ENCODE results near the gene XPO5.
A peak's percentile ranks its signal among the peaks of the same experiment; 100 is the strongest.

XPO5 gene

DNA sequence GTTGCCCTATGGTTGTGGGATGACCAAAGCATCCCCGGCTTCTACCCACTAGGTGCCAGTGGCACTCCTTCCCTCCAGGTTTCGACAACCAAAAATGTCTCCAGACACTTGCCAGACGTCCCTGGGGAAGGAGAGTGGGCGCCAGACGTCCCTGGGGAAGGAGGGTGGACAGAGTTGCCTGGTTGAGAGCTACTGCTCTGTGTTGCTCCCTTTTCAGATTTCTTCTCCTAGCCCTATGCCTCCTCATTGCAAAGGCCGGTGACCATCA, 78.8 kb downstream of the XPO5 start:
- H3K9me3 ChIP-seq (ENCODE audit: control insufficient read depth, low read length), result no peaks in the 10 kb centered on the region
- no peak overlapping the region for H3K4me3 ChIP-seq (ENCODE audit: extremely low read depth, insufficient read depth, low read length, poor library complexity, severe bottlenecking)
- H3K4me1 ChIP-seq (ENCODE audit: control insufficient read depth, insufficient read depth, low read length, poor library complexity, severe bottlenecking), result peaks cover 47% of the 10 kb centered on the region
- 79 to 94% methylated on average over 5 to 6 of the region's 6 CpGs for WGBS, 2 experiments (ENCODE audit: insufficient coverage in 2 of 2)
- H3K36me3 ChIP-seq (ENCODE audit: control insufficient read depth, insufficient read depth, low read length), result peaks cover 48% of the 10 kb centered on the region
- H3K27ac ChIP-seq (ENCODE audit: low read depth, low read length, severe bottlenecking), result no peak overlapping the region

DNA sequence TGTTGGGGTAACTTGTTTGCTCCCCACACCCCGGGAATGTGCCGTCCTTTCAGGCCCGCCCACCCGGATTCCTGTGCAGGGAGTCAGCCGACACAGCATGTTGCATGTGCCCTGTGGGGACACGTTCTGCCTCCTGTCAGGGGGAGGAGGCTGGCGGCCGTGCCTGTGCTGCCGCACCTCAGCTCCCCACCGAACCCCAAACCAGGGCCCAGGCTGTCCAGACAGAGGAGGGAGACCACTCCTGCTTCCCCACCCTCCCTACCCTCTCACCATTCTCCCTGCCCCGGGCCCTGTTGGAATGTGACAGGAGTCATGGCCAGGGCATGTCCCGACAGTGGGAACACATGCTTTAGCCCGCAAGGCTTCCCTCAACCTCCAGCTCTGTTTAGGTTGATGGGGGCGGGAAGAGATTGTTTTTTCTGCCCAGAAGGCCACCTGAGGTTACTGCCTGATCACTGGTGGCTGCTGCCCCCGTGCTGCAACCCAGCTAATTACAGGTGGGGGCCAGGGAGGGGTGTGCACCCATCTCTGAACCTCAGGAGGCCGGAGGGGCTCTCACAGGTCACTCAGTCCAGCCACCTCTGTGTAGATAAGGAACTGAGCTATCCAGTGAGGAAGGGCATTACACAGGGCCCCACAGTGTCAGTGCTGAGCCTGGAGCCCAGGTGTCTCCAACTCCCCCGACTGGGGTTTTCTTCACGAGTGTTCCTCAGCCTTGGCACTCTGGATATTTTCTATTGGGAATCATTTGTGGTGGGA, 79.3 kb downstream of the XPO5 start:
- Histone ChIP-seq H3K4me3 (ENCODE audit: extremely low read depth, insufficient read depth, low read length, poor library complexity, severe bottlenecking) (no peak overlapping the region), H3K36me3 (ENCODE audit: control insufficient read depth, insufficient read depth, low read length) (peaks cover 46% of the 10 kb centered on the region), H3K27ac (ENCODE audit: low read depth, low read length, severe bottlenecking) (peak overlapping the region; percentile 45), H3K9me3 (ENCODE audit: control insufficient read depth, low read length) (no peaks in the 10 kb centered on the region), H3K4me1 (ENCODE audit: control insufficient read depth, insufficient read depth, low read length, poor library complexity, severe bottlenecking) (peaks cover 47% of the 10 kb centered on the region)
- 52 to 62% methylated on average over 8 to 13 of the region's 18 CpGs for WGBS, 2 experiments (ENCODE audit: insufficient coverage in 2 of 2)

DNA sequence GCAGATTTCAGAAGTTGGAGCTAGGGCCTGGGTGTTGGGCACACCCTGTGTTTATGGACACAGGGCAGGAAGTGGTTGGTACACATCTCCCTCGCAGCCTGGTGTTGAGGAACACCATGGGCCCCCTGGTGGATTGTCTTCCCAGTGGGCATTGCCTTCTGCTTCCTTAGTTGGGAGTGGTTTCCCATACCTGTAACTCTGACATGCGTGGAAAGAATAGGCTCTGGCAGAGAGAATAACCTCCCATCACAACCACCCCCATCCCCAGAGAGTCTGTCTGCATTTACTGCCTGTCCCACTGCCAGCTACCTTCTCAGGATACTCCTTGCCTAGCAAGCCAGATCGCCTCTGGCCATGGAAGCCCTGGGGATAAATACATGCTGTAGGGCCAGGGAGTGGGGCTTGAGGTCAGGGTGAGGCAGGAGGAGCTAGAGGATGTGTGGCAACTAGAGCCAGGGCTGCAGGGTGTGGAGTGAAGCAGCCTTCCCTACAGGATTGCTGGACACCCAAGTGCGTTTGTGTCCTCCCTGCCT, 80.4 kb downstream of the XPO5 start:
- 79 to 92% methylated on average over 2 to 3 of the region's 4 CpGs for WGBS, 2 experiments (ENCODE audit: insufficient coverage in 2 of 2)
- H3K4me3 ChIP-seq (ENCODE audit: extremely low read depth, insufficient read depth, low read length, poor library complexity, severe bottlenecking), result no peak overlapping the region
- H3K36me3 ChIP-seq (ENCODE audit: control insufficient read depth, insufficient read depth, low read length), result peaks cover 35% of the 10 kb centered on the region
- no peaks in the 10 kb centered on the region for H3K9me3 ChIP-seq (ENCODE audit: control insufficient read depth, low read length)
- peaks cover 47% of the 10 kb centered on the region for H3K4me1 ChIP-seq (ENCODE audit: control insufficient read depth, insufficient read depth, low read length, poor library complexity, severe bottlenecking)
- H3K27ac ChIP-seq (ENCODE audit: low read depth, low read length, severe bottlenecking), result peak overlapping the region; percentile 45

DNA sequence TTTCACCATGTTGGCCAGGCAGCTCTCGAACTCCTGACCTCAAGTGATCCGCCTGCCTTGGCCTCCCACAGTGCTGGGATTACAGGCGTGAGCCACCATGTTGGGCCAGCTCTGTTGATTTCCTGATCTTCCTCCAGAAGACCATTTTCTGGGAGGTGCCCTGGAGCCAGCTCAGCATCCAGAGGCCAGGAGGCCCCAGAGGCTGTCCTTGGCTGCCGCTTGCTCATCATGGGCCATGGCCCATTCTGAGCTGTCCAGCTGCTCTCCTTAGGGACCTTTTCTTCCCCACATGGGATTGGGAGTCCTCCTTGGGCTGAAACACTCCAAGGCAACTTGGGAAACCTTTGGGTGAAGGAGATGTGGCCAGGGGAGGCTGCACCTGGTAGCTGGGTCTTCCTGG, 81.1 kb downstream of the XPO5 start:
- Histone ChIP-seq H3K4me1 (ENCODE audit: control insufficient read depth, insufficient read depth, low read length, poor library complexity, severe bottlenecking) (peaks cover 47% of the 10 kb centered on the region), H3K27ac (ENCODE audit: low read depth, low read length, severe bottlenecking) (no peak overlapping the region)

DNA sequence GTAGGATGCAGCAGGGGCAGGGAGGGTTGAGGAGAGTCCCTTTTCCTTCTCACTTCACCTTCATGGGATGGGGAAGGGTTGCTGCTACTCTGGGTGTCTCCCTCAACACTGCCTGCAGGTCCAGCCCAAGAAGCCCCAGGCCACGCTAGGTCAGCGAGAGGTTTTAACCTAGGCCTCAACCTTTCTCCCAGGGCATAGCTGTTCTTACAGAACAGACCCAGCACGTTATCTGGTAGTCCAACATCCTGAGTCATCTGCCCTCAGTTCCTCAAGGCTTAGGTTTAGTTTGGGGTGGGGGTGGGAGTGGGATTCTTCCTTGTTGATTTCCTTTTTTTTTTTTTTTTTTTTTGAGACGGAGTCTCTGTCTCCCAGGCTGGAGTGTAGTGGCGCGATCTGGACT, 81.5 kb downstream of the XPO5 start:
- Histone ChIP-seq H3K4me1 (ENCODE audit: control insufficient read depth, insufficient read depth, low read length, poor library complexity, severe bottlenecking) (peaks cover 47% of the 10 kb centered on the region), H3K36me3 (ENCODE audit: control insufficient read depth, insufficient read depth, low read length) (peaks cover 24% of the 10 kb centered on the region), H3K9me3 (ENCODE audit: control insufficient read depth, low read length) (no peaks in the 10 kb centered on the region), H3K27ac (ENCODE audit: low read depth, low read length, severe bottlenecking) (peak overlapping the region; percentile 55), H3K4me3 (ENCODE audit: extremely low read depth, insufficient read depth, low read length, poor library complexity, severe bottlenecking) (no peak overlapping the region)
- 89 to 100% methylated on average over 2 to 4 of the region's 6 CpGs for WGBS, 2 experiments (ENCODE audit: insufficient coverage in 2 of 2)

More for the DNA sequence above, 81.1 kb downstream of the XPO5 start:
- WGBS, 2 experiments (ENCODE audit: insufficient coverage in 2 of 2), result 79 to 98% methylated on average over 2 to 4 of the region's 4 CpGs
- Histone ChIP-seq H3K9me3 (ENCODE audit: control insufficient read depth, low read length) (no peaks in the 10 kb centered on the region), H3K4me3 (ENCODE audit: extremely low read depth, insufficient read depth, low read length, poor library complexity, severe bottlenecking) (no peak overlapping the region), H3K36me3 (ENCODE audit: control insufficient read depth, insufficient read depth, low read length) (peaks cover 29% of the 10 kb centered on the region)

DNA sequence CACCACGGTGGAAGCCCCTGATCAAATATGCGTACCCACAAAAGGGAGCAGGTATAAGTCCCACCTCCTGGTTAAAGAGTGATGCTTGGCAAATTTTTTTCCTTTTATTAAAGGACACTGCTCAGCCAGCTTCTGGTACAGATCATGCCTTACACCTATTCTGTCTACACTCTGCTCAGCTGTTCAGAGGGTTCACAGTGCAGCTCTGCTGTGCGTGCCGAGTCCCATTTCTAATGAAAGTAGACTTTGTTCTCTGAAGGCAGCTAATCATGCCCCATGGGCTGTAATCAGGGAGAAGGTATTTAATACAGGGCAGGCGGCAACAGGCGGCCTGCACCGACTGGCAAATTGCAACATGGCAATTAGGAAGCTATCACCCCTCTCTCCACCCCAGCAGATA, 82.0 kb downstream of the XPO5 start:
- Histone ChIP-seq H3K4me1 (ENCODE audit: control insufficient read depth, insufficient read depth, low read length, poor library complexity, severe bottlenecking) (peaks cover 50% of the 10 kb centered on the region), H3K27ac (ENCODE audit: low read depth, low read length, severe bottlenecking) (peak overlapping the region; percentile 55)
- 90 to 91% methylated on average over 2 to 4 of the region's 7 CpGs for WGBS, 2 experiments (ENCODE audit: insufficient coverage in 2 of 2)

DNA sequence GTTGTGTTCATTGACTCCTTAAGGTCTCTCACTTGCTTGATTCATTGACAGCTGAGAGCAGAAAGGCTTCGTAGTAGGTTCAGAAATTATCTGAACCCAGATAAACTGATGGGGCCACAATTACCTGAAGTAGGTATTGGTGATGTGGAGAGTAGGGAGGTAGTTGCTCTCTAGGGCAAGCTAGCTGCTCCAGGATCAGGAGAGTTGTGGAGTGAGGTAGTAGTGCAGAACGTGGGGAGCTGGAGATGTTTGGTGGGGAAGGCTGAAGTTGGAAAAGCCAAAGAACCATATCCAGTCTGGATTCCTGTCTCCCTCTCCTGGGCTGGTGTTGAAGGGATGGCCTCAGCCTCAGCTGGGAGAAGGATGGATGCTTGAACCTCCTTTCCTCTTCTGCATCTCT, 82.6 kb downstream of the XPO5 start:
- H3K27ac ChIP-seq (ENCODE audit: low read depth, low read length, severe bottlenecking), result no peak overlapping the region
- 92 to 100% methylated on average over 1 to 2 of the region's 2 CpGs for WGBS, 2 experiments (ENCODE audit: insufficient coverage in 2 of 2)

More for the DNA sequence above, 82.0 kb downstream of the XPO5 start:
- no peak overlapping the region for H3K4me3 ChIP-seq (ENCODE audit: extremely low read depth, insufficient read depth, low read length, poor library complexity, severe bottlenecking)
- H3K9me3 ChIP-seq (ENCODE audit: control insufficient read depth, low read length), result no peaks in the 10 kb centered on the region
- H3K36me3 ChIP-seq (ENCODE audit: control insufficient read depth, insufficient read depth, low read length), result peaks cover 23% of the 10 kb centered on the region

DNA sequence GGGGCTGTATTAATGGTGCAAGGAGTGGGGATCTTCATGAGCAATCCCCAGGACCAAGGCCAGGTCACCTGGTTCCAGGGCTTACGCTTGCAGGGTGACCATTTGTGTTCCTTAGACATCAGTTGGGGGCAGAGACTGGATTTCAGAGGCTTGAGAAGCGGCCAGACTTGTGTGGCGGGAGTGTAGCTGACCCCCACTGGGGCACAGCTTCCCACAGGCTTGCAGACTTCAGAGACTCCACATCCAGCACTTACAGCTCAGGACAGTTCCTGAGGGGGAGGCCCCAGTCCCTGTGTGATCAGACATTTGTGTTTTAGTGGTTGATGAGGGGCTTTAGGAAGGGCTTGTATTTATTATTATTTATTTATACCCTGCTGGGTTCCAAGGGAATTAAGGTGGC, 83.2 kb downstream of the XPO5 start:
- H3K9me3 ChIP-seq (ENCODE audit: control insufficient read depth, low read length), result no peaks in the 10 kb centered on the region
- H3K4me3 ChIP-seq (ENCODE audit: extremely low read depth, insufficient read depth, low read length, poor library complexity, severe bottlenecking), result no peak overlapping the region
- WGBS, 2 experiments (ENCODE audit: insufficient coverage in 2 of 2), result 80 to 100% methylated on average over 3 of the region's 3 CpGs
- H3K36me3 ChIP-seq (ENCODE audit: control insufficient read depth, insufficient read depth, low read length), result peaks cover 12% of the 10 kb centered on the region
- H3K4me1 ChIP-seq (ENCODE audit: control insufficient read depth, insufficient read depth, low read length, poor library complexity, severe bottlenecking), result peaks cover 54% of the 10 kb centered on the region
- no peak overlapping the region for H3K27ac ChIP-seq (ENCODE audit: low read depth, low read length, severe bottlenecking)

More for the DNA sequence above, 82.6 kb downstream of the XPO5 start:
- H3K36me3 ChIP-seq (ENCODE audit: control insufficient read depth, insufficient read depth, low read length), result peaks cover 17% of the 10 kb centered on the region
- H3K9me3 ChIP-seq (ENCODE audit: control insufficient read depth, low read length), result no peaks in the 10 kb centered on the region
- H3K4me1 ChIP-seq (ENCODE audit: control insufficient read depth, insufficient read depth, low read length, poor library complexity, severe bottlenecking), result peaks cover 54% of the 10 kb centered on the region
- no peak overlapping the region for H3K4me3 ChIP-seq (ENCODE audit: extremely low read depth, insufficient read depth, low read length, poor library complexity, severe bottlenecking)

DNA sequence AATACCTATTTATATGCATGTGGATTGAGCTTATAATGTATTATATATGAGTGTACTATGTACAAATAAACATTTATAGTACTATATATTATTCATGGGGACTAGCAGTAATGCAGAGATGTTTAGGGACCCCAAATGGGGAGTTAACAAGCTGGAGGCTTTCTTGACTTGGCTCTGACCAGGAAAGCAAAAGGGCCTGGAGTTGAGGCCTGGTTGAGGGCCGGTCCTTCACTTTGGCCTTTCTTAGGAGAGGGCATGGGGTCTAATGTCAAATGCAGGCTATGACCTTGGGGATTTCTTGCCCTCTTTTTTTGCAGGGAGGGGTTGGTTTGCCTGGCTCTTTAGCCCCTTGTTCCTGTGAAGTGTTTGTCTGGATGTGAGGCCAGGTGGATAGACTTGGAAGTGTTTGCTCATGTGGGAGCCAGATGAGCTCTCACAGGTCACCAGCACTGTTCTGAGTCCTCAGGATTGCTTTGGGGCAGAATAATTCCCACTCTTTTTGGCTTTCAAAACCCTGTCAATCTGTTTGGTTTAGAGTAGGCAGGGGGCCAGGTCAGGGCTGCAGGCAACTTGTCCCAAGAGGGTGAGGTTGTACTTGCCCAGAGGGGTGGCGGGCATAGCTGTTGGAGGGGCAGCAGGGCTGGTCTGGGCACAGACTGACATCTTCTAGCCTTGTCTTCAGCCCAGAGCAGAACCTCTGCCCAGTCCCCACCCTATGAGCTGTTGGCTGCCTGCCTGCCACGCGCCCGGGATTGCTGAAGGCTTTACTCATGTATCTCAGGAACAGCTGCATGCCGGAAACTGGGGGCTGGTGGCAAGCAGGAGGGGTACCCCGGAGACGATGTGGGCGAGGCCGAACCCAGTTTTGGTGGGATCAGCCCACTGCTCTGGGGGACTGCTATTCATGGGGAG, 83.8 kb downstream of the XPO5 start:
- peaks cover 50% of the 10 kb centered on the region for H3K4me1 ChIP-seq (ENCODE audit: control insufficient read depth, insufficient read depth, low read length, poor library complexity, severe bottlenecking)
- WGBS, 2 experiments (ENCODE audit: insufficient coverage in 2 of 2), result 82 to 97% methylated on average over 10 of the region's 10 CpGs
- H3K4me3 ChIP-seq (ENCODE audit: extremely low read depth, insufficient read depth, low read length, poor library complexity, severe bottlenecking), result no peak overlapping the region
- no peak overlapping the region for H3K27ac ChIP-seq (ENCODE audit: low read depth, low read length, severe bottlenecking)
- H3K36me3 ChIP-seq (ENCODE audit: control insufficient read depth, insufficient read depth, low read length), result peaks cover 10% of the 10 kb centered on the region
- H3K9me3 ChIP-seq (ENCODE audit: control insufficient read depth, low read length), result no peaks in the 10 kb centered on the region

DNA sequence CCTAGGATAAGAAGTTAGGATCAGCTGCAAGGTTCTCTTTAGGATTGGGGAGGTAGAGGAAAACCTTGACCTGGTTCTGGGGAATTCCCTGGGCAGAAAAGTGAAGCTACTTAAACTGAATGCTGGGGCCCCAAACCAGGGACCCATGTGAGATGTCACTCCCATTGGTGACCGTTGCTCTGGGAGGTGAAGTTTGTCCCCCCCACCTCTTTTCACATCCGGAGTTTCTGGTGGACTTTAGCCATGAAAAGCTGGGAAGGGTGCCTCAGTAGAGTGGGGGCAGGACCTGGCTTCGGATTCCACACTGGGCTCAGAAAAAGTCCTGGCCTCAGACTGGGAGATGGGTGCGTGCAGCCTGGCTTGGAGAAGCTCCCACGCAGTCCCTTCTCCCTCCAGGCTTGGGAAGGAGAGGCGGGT, 85.3 kb downstream of the XPO5 start:
- Histone ChIP-seq H3K36me3 (ENCODE audit: control insufficient read depth, insufficient read depth, low read length) (peaks cover 19% of the 10 kb centered on the region), H3K4me1 (ENCODE audit: control insufficient read depth, insufficient read depth, low read length, poor library complexity, severe bottlenecking) (peaks cover 35% of the 10 kb centered on the region), H3K27ac (ENCODE audit: low read depth, low read length, severe bottlenecking) (no peak overlapping the region), H3K4me3 (ENCODE audit: extremely low read depth, insufficient read depth, low read length, poor library complexity, severe bottlenecking) (no peak overlapping the region), H3K9me3 (ENCODE audit: control insufficient read depth, low read length) (no peaks in the 10 kb centered on the region)
- WGBS, 2 experiments (ENCODE audit: insufficient coverage in 2 of 2), result 89 to 100% methylated on average over 4 to 5 of the region's 6 CpGs
